B cell (primary cell): Measurements from ENCODE around the gene SLC35F3. TPM values are rescaled to one million over a fixed set of nuclear protein-coding genes. Genes with fewer than 3 reads are reported as not detected.

Experiments
- ATAC-seq: fragments of 200-7000 bp; cut with Tn5 transposase; one replicate; pipeline ENCODE4 v1.10.0; 2021; ENCODE audit warnings: low read depth, mild to moderate bottlenecking, moderate number of reproducible peaks, moderate library complexity
- CTCF ChIA-PET: fragments of 350-600 bp; sonication (Branson Sonifier 250); formaldehyde crosslinking; loops from one replicate; lab custom pipeline; 2021; ENCODE audit warnings: antibody characterized with exemption, inconsistent platforms; lab: Charles Lee
- POLR2A ChIA-PET: fragments of 350-600 bp; sonication (Branson Sonifier 250); formaldehyde crosslinking; loops from one replicate; lab custom pipeline; 2021; ENCODE audit warnings: antibody characterized with exemption; lab: Charles Lee
- DNase-seq: peaks from one replicate; pipeline ENCODE4 v3.0.0; 2013
- H2AFZ ChIP-seq: 2 replicates; pipeline ENCODE4 v1.6.1; 2012; ENCODE audit warnings: mild to moderate bottlenecking, low read depth, low read length; ENCODE audit not compliant: insufficient read depth, poor library complexity, severe bottlenecking
- H3K27ac ChIP-seq, 2 donors: 1 replicate in 1 of 2; 2 replicates in 1 of 2; pipeline ENCODE4 v1.5.1; 2012 to 2013; ENCODE audit warnings: low read length in 2 of 2, mild to moderate bottlenecking in 2 of 2, moderate library complexity in 1 of 2
- H3K27me3 ChIP-seq, 4 experiments: fragments of 200-600 bp in 1 of 4; sonication (generic) in 1 of 4; replicated peaks in 1 of 4; 1 replicate in 2 of 4; 2 replicates in 2 of 4; pipeline versions ENCODE4 v1.6.1 to v1.7.0; 2013 to 2016; ENCODE audit warnings: low read length in 3 of 4, mild to moderate bottlenecking in 2 of 4, mixed read lengths in 1 of 4, moderate library complexity in 1 of 4; ENCODE audit not compliant: insufficient read depth in 4 of 4, control insufficient read depth in 3 of 4; ENCODE audit errors: control extremely low read depth in 1 of 4
- H3K36me3 ChIP-seq, 2 experiments: replicated peaks in 1 of 2; 1 replicate in 1 of 2; 2 replicates in 1 of 2; pipeline versions ENCODE4 v1.6.1 to v1.7.1; 2013; ENCODE audit warnings: low read length in 1 of 2; ENCODE audit not compliant: insufficient read depth in 2 of 2, control insufficient read depth in 1 of 2; ENCODE audit errors: control extremely low read depth in 1 of 2, extremely low read depth in 1 of 2
- H3K4me1 ChIP-seq, 2 donors: fragments of 200-600 bp in 1 of 2; sonication (generic) in 1 of 2; 1 replicate in 1 of 2; 2 replicates in 1 of 2; pipeline versions ENCODE4 v1.5.1 to v1.6.1; 2013 to 2017; ENCODE audit warnings: low read length in 2 of 2; ENCODE audit not compliant: control insufficient read depth in 2 of 2, insufficient read depth in 2 of 2
- H3K4me2 ChIP-seq: replicated peaks from 2 replicates; pipeline ENCODE3; 2012; ENCODE audit warnings: mild to moderate bottlenecking, low read depth, low read length; ENCODE audit not compliant: poor library complexity, severe bottlenecking
- H3K4me3 ChIP-seq, 5 experiments: fragments of 200-600 bp in 1 of 5; sonication (generic) in 1 of 5; 1 replicate in 3 of 5; 2 replicates in 2 of 5; pipeline versions ENCODE4 v1.5.1 to v1.7.0; 2011 to 2016; ENCODE audit warnings: low read length in 4 of 5, mild to moderate bottlenecking in 4 of 5, low read depth in 2 of 5, control low read depth in 1 of 5, moderate library complexity in 1 of 5; ENCODE audit not compliant: insufficient read depth in 1 of 5; ENCODE audit errors: control extremely low read depth in 1 of 5, extremely low read depth in 1 of 5
- H3K79me2 ChIP-seq: fragments of 200-600 bp; sonication (generic); one replicate; pipeline ENCODE4 v1.6.0; 2016; ENCODE audit warnings: low read length; ENCODE audit not compliant: control insufficient read depth, insufficient read depth
- H3K9ac ChIP-seq: fragments of 200-600 bp; sonication (generic); 2 replicates; pipeline ENCODE4 v1.6.1; 2017; ENCODE audit warnings: mild to moderate bottlenecking, low read length, moderate library complexity
- H3K9me3 ChIP-seq, 3 donors: one replicate each; pipeline versions ENCODE4 v1.6.1 to v1.7.1; 2013; ENCODE audit warnings: low read length in 2 of 3; ENCODE audit not compliant: control insufficient read depth in 2 of 3, insufficient read depth in 1 of 3; ENCODE audit errors: control extremely low read depth in 1 of 3
- H4K20me1 ChIP-seq: 2 replicates; pipeline ENCODE4 v1.6.0; 2012; ENCODE audit warnings: mild to moderate bottlenecking, low read length; ENCODE audit not compliant: insufficient read depth, control insufficient read depth, poor library complexity, severe bottlenecking
- H3K27ac Mint-ChIP-seq: one replicate; pipeline ENCODE4 v1.8.0; 2021; ENCODE audit warnings: mixed read lengths
- H3K27me3 Mint-ChIP-seq: one replicate; pipeline ENCODE4 v1.8.0; 2021; ENCODE audit warnings: mixed read lengths
- H3K4me1 Mint-ChIP-seq: one replicate; pipeline ENCODE4 v1.8.0; 2021; ENCODE audit warnings: mixed read lengths
- H3K4me3 Mint-ChIP-seq: one replicate; pipeline ENCODE4 v1.8.0; 2021; ENCODE audit warnings: mixed read lengths
- H3K9me3 Mint-ChIP-seq: one replicate; pipeline ENCODE4 v1.8.0; 2022; ENCODE audit warnings: mixed read lengths; ENCODE audit not compliant: insufficient read depth
- CTCF ChIP-seq: fragments of 200-600 bp; IDR thresholded peaks from one replicate; pipeline ENCODE4 v1.8.0; 2022; ENCODE audit warnings: antibody characterized with exemption, mild to moderate bottlenecking
- EZH2 ChIP-seq: IDR thresholded peaks from 2 replicates; pipeline ENCODE4 v1.6.1; 2012; ENCODE audit warnings: borderline replicate concordance, low read depth, mild to moderate bottlenecking, moderate library complexity, low read length; ENCODE audit not compliant: insufficient read depth, poor library complexity, severe bottlenecking
- whole genome bisulfite sequencing: methylation state at CpG from one replicate; pipeline ENCODE4 v1.1.5; 2013; ENCODE audit warnings: missing lambda C conversion rate; ENCODE audit not compliant: insufficient coverage; 5-methylcytosine and 5-hydroxymethylcytosine counted together
- intact Hi-C: fragments of 100-400 bp; cut with micrococcal nuclease; formaldehyde crosslinking; loops from one replicate; pipeline ENCODE4 v1.10.0; 2022
- polyA plus RNA-seq: library from polyadenylated mRNA; depleted of rRNA; stranded (reverse); fragments of >200 nt; gene quantifications from 2 replicates; pipeline ENCODE4 v1.2.3, GENCODE V29; 2012
- total RNA-seq, 2 donors: library from RNA; stranded (reverse); fragments of 120-200 nt in 1 of 2; gene quantifications; 1 replicate in 1 of 2; 2 replicates in 1 of 2; pipeline versions ENCODE4 v1.2.3 to v1.2.4, GENCODE V29; 2013 to 2022

The SLC35F3 gene
- total and polyA plus RNA-seq, 2 donors (not counting 1 experiment from before 2014, with no cell fraction given) = not detected

DNA sequence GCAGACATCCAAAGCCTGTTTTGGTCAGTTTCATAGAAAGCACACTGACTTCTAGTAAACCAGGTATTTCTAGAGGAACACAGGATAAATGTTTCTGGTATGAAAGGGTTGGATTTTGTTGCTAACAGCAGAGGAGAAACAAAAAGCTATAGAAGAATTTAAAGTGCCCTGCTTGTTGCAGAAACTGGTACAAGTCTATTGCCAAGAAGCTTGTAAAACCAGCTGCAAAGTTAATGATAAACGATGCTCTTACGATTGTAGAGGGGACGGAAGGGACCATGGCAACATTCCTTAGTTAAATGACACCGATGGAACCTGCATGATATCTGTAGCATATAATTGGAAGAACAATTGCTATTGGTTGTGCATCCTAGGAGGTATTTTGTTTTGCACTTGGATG, 40.1 kb downstream of the SLC35F3 start:
- Histone ChIP-seq H3K27ac (no peak overlapping the region), H3K4me3 (no peak overlapping the region), H3K4me2 (no peak overlapping the region), H3K4me1 (no peaks in the 10 kb centered on the region), H3K79me2 (no peaks in the 10 kb centered on the region), H3K9ac (no peak overlapping the region), H3K36me3 (no peaks in the 10 kb centered on the region), H2AFZ (no peak overlapping the region), H4K20me1 (no peaks in the 10 kb centered on the region), H3K9me3 (peaks cover 0 to 2% (median 0%) of the 10 kb centered on the region in 3 donors), H3K27me3 (no peaks in the 10 kb centered on the region)
- H3K4me1 Mint-ChIP-seq = no peaks in the 10 kb centered on the region
- no peak overlapping the region for H3K4me3 Mint-ChIP-seq
- no peak for DNase-seq
- WGBS = 67% methylated on average over 4 of the region's 4 CpGs
- no peak overlapping the region for H3K27ac Mint-ChIP-seq
- ATAC-seq = no peak
- intact Hi-C loops = no loop called here
- ChIA-PET CTCF (no interaction called here), POLR2A (no interaction called here)
- H3K27me3 Mint-ChIP-seq = no peaks in the 10 kb centered on the region
- no peak for TF ChIP-seq EZH2
- TF ChIP-seq CTCF = no peak
- H3K9me3 Mint-ChIP-seq = no peaks in the 10 kb centered on the region

DNA sequence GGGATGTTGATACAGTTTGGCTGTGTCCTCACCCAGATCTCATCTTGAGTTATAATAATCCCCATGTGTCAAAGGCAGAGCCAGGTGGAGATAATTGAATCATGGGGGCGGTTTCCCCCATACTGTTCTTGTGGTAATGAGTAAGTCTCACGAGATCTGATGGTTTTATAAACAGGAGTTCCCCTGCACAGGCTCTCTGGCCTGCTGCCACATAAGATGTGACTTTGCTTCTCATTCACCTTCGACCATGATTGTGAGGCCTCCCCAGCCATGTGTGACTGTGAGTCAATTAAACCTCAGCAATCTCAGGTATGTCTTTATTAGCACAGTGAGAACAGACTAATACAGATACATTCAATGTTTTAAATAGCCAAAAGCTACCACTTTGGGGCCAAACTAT, 41.1 kb downstream of the SLC35F3 start:
- ChIA-PET CTCF (no interaction called here), POLR2A (no interaction called here)
- DNase-seq = no peak
- H3K9me3 Mint-ChIP-seq = no peaks in the 10 kb centered on the region
- TF ChIP-seq CTCF = no peak
- H3K27me3 ChIP-seq = no peaks in the 10 kb centered on the region
- H3K27me3 Mint-ChIP-seq = no peaks in the 10 kb centered on the region
- H3K4me3 Mint-ChIP-seq = no peak overlapping the region
- H3K27ac ChIP-seq = no peak overlapping the region
- H3K27ac Mint-ChIP-seq = no peak overlapping the region
- ATAC-seq = no peak
- no peak overlapping the region for H3K4me2 ChIP-seq
- no peaks in the 10 kb centered on the region for H4K20me1 ChIP-seq
- H2AFZ ChIP-seq = no peak overlapping the region
- peaks cover 0 to 2% (median 0%) of the 10 kb centered on the region in 3 donors for H3K9me3 ChIP-seq
- WGBS = no CpG with 5 or more reads among the region's 3 CpGs
- H3K79me2 ChIP-seq = no peaks in the 10 kb centered on the region
- intact Hi-C loops = no loop called here
- no peak overlapping the region for H3K9ac ChIP-seq
- H3K36me3 ChIP-seq = no peaks in the 10 kb centered on the region
- no peak overlapping the region for H3K4me3 ChIP-seq
- no peaks in the 10 kb centered on the region for H3K4me1 ChIP-seq
- no peaks in the 10 kb centered on the region for H3K4me1 Mint-ChIP-seq
